GM10266 (cell line): ENCODE results near the gene ZBTB42.

ENCODE experiments used
- DNase-seq: peaks from one replicate; pipeline ENCODE4 v3.0.0; 2012; ENCODE audit errors: extremely low spot score
- CTCF ChIP-seq: IDR thresholded peaks from 2 replicates; pipeline ENCODE4 v1.5.1; 2012; ENCODE audit warnings: mild to moderate bottlenecking, low read depth; ENCODE audit not compliant: control insufficient read depth, insufficient read depth; ENCODE audit errors: missing control alignments

The ZBTB42 gene

GRCh38 chr14:104780513-104781030 is 20.3 kb upstream of the ZBTB42 start:
- TF ChIP-seq CTCF = no peak
- no peak for DNase-seq

- DNase-seq = no peak
- no peak for TF ChIP-seq CTCF
These were observed 19.4 kb upstream of the ZBTB42 start for GRCh38 chr14:104781271-104782077.

GRCh38 chr14:104782086-104782807 is 18.7 kb upstream of the ZBTB42 start:
- no peak for DNase-seq
- no peak for TF ChIP-seq CTCF

- no peak for TF ChIP-seq CTCF
- no peak for DNase-seq
These were observed 18.1 kb upstream of the ZBTB42 start for GRCh38 chr14:104782808-104783139.

GRCh38 chr14:104783484-104784217 is 17.2 kb upstream of the ZBTB42 start:
- no peak for DNase-seq
- no peak for TF ChIP-seq CTCF

- DNase-seq = no peak
- TF ChIP-seq CTCF = no peak
These were observed 16.7 kb upstream of the ZBTB42 start for GRCh38 chr14:104784218-104784568.
